NCI-H774 (cell line): Measurements from ENCODE around the gene SERPINB1.
"Not testable (repeated sequence)": the region's sequence is repeated elsewhere in the genome, so short reads cannot be mapped to it uniquely, and the experiment has no call there.

ENCODE experiments used
- DNase-seq: peaks from one replicate; lab custom pipeline; 2025; lab: John Stamatoyannopoulos, UW

The SERPINB1 gene

DNA sequence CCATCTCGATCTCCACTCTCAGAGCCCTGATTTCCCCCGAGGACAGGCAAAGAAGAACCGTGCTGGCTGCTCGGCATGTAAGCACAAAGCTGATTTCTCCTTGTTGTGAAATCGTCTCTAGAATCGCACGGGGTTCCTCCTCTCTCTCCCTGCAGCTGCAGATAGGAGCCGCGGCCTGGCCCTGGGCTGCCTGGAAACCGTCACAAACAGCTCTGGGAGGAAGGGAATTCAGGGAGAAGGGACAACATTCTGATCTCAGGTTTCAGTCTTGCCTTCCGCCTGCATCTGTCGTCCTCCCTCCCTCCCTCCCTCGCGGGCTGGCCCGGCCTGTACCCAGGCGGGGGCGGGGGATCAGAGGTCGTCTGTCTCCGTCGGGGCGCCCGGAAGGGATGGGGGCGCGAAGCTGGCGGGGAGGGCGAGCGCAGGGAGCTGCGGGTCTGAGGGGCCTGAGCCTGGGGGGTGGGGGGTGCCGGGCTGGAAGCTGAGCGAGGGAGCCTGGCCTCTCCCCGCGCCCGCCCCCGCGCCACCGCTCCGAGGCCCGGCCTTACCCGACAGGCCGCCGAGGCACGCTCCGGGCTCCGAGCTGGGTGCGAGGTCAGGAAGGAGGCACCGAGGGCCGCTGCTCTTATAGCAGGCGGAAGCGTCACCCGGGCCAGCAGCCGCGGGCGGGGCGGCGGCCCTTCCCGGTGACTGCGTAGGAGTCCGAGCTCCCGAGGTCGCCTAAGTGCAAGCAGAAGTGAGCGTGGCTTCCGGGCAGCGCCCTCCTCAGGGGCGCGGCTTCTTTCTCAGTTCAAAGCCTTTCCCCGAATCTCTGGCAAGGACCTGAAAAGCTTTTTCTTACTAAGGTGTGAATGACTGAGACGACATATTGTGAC, at the start of gene SERPINB1:
Gene SERPINB1, minus strand, starts transcription at position 600 of the 875 bp plus-strand sequence. CDS start 1,277 bp downstream, outside the sequence.
- DNase-seq, result peak; percentile 73

DNA sequence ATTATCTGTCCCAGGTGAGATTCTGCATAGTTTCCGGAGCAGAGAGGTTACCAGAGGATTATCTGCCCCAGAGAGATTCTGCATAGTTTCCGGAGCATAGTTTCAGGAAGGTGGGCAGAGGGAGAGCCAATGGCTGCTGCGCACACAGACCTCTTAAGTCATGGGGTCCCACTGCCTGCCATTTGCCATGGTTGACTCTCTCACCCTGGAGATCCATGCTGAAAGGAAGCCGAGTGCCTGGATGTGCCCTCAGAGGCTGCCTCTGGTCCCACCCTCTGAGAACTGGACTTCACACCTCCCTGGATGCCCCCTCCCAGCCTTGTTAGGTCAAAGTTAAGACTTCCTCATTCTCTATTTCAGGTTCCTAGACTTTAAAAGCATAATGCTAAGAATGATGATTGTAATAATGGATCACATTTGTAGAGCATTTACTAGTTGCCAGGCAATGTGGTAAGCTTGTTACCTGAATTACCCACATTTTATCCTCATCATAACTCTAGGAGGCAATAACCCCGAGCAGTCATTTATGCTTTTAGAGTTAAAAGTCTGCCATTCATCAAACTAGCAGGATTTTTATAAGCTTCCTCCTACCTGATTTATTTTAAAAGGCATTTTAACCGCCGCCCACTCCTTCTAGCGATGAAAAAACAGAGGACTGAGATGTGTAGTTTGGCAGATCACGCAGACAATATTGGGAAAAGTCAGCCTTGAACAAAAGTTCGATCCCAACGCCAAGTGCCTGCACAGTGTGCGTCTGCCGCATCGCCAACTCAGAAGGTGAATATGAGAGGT, 49.5 kb upstream of the SERPINB1 start:
- DNase-seq, result no peak

DNA sequence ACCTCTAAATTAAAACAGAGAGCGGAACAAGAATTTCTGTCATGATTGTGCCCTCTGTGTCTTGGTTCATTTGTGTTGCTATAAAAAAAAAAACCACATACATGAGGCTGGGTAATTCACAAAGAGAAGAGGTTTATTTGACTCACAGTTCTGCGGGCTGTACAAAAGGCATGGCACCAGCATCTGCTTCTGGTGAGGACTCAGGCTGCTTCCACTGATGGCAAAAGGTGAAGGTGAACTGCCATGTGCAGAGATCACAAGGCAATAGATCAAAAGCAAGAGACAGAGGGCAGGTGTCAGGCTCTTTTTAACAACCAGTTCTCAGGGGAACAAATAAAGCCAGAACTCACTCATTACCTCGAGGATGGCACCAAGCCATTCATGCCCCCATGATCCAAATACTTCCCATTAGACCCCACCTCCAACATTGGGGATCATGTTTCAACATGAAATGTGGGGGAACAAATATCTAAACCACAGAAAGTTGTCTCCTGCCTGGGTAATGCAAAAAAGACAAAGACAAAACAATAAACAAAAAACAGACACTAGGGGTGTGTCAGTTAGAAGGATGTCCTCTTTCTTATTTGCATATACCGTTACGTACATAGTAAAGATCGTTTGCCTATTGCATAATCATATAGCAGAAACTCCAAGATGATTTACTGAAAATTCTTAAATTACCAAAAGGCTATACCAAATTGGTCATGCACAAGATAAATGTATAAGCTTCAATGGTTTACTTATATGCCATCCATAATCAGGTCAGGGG, 44.5 kb upstream of the SERPINB1 start:
- DNase-seq, result no peak

DNA sequence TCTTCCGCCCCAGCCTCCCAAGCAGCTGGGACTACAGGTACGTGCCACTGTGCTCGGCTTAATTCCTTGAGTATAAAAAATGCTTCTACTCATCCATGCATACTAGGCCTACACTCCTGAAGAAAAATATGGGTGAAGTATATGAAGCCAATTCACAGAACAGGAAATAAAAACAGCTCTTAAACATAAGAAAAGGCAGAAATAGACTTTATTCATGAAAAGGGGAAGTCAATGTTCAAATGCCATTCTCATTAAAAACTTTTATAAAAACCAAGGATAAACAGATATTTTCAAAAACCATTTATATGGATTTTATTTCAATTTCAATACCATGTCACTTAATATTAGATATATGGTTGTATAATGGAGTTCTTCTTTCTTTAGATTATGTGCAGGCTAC, 43.1 kb upstream of the SERPINB1 start:
- DNase-seq, result no peak

DNA sequence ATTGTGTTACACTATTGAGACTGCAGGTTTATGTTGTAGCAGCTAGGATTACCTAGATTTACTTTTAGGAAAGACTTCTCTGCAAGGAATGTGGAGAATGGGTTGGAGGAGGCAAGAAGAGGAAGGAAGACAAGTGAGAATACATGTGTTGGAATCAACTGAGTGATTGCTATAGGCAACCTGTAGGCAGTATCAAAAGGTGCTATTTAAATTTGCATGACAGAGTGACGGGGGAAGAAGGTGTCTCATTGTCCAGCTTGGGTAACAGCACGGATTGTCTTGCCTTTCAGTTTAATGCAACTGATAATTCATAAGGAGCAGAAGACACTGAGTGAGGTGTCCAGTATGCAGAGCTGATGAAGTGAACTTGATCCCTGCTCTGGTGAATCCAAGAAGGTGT, 42.0 kb upstream of the SERPINB1 start:
- DNase-seq, result no peak

DNA sequence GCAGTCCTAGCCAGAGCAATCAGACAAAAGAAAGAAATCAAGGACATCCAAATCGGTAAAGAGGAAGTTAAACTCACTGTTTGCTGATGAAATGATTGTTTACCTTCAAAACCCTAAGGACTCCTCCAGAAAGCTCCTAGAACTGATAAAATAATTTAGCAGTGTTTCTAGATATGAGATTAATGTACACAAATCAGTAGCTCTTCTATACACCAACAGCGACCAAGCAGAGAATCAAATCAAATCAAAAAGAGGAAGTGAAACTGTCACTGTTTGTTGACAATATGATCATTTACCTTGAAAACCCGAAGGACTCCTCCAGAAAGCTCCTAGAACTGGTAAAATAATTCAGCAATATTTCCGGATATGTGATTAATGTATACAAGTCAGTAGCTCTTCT, 39.8 kb upstream of the SERPINB1 start:
- no peak for DNase-seq

DNA sequence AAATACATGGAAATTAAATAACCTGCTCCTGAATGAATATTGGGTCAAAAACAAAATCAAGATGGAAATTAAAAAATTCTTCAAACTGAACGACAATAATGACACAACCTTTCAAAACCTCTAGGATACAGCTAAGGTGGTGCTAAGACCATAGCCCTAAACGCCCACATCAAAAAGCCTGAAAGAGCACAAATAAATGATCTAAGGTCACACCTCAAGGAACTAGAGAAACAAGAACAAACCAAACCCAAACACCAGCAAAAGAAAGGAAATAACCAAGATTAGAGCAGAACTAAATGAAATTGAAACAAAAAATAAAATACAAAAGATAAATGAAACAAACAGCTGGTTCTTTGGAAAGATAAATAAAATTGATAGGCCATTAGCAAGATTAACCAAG, 38.5 kb upstream of the SERPINB1 start:
- DNase-seq, result not testable (repeated sequence)

DNA sequence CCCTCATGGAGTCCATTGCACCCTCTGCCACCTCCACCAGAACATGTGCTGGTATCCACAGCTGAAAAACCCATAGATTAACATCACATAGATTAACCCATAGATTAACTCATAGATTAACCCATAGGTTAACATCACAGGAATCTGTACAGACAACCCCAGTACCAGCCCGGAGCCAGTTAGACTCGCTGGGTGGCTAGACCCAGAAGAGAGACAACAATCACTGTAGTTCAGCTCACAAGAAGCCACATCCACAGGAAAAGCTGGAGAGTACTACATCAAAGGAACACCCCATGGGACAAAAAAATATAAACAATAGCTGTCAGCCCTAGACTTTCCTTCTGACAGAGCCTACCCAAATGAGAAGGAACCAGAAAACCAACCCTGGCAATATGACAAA, 36.3 kb upstream of the SERPINB1 start:
- no peak for DNase-seq

DNA sequence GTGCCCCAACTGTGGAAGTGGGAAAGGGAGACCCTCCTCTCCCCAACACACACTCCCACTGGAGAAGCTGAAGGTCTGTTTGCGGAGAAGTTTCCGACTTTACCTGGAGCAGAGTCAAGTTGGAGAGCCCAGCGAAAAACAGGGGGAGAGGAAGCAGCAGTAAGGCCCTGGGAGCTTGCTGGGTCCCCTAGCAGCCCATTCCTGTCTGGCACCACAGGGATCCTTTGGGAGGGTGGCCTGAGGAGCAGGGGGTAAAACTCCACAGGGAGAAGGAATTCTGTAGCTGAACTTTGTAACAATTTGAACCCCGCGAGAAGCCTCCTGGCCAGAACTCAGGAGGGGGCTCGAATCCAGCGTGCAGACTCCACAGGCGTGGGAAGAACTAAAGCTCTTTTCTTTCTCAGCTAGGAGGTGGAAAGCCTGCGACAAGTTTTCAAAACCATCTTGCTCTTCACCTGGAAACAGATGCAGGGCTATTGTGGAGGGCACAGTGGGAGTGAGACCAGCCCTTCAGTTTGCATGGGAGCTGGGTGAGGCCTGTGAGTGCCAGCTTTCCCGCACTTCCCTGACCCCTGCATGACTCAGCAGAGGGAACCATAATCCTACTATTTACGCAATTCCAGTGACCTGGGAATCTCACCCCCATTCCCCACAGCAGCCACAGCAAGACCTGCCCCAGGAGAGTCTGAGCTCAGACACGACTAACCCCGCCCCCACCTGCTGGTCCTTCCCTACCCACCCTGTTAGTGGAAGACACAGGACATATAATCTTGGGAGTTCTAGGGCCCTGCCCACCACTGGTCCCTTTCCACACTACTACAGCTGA, 35.6 kb upstream of the SERPINB1 start:
- DNase-seq, result no peak

DNA sequence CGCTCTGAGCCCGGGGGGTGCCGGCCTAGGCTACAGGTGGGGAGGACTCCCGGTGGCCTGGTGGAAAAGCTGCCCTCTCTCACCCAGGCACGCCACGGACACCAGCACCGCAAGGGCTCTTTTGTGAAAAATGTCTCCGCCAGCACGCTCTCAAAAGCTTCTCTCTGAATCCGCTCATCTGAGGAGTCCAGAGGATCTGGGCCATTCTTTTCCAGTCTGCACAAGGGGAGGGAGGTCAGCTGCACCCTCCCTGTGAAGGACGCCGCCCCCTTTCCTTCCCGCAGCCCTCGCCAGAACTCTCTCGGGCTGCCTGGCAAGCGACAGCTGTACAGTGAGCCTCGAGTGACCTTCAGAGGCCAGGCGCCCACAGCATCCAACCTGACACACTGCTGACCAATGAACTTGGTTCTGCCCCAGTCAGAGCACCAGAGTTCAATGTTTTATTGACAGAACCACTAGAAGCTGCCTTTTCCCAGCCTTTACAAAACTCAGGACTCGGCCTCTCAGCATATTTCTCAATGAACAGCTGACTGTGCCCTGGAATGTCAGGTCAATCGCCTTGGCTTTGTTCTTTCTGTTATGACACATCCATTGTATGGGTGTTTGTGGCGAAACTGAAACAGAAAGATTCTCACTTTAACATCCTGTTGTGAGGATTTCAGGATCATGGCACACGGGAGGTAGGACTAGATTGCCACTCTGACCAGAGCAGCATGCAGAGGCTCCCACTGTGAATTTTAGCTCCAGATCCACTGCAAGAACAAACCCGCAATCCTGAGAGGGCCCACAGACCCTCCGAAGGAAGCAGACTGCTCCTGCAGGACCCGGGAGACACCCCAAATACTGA, 34.8 kb upstream of the SERPINB1 start:
- no peak for DNase-seq

DNA sequence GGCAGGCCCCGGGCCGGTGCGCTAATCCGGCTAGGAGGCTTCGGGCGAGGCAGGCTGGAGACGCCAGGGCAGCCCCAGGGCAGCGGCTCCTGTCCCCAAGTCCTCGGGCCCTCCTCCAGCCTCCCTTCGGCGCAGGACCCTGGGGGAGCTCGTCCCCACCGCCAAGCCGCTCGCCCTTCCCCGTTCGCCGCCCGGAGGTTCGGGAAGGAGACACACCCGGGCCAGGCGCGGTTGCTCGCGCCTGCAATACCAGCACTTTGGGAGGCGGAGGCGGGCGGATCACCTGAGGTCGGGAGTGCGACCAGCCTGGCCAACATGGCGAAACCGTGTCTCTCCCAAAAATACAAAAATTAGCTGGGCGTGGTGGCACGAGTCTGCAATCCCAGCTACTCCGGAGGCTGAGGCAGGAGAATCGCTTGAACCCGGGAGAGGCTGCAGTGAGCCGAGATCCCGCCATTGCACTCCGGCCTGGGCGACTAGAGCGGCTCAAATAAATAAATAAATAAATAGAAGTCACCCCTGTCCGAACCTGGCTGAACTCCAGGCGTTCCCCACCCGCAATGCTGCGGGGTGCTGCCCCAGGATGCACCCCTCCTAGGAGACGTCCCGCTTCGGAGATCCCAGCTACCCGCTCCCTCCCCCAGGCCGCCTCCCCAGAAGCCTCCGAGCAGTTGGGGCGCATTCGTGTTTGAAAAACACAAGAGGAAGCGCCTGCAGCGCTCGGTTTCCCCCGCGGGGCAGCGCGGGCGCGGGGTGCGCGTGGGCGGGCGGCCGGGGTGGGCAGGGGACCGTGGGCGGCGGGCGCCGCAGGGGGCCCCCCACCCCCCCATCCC, 33.9 kb upstream of the SERPINB1 start:
- peak; percentile 30 for DNase-seq

DNA sequence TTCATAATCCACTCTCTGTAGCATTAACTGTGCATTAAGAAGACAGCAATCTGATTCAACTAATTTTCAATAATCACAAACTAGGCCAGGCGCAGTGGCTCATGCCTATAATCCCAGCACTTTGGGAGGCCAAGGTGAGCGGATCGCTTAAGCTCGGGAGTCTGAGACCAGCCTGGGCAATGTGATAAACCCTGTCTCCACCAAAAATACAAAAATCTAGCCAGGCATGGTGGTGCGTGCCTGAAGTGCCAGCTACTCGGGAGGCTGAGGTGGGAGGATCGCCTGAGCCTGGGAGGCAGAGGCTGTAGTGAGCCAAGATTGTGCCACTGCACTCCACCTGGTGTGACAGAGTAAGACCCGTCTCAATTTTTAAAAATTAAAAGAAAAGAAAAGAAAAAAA, 32.0 kb upstream of the SERPINB1 start:
- no peak for DNase-seq

DNA sequence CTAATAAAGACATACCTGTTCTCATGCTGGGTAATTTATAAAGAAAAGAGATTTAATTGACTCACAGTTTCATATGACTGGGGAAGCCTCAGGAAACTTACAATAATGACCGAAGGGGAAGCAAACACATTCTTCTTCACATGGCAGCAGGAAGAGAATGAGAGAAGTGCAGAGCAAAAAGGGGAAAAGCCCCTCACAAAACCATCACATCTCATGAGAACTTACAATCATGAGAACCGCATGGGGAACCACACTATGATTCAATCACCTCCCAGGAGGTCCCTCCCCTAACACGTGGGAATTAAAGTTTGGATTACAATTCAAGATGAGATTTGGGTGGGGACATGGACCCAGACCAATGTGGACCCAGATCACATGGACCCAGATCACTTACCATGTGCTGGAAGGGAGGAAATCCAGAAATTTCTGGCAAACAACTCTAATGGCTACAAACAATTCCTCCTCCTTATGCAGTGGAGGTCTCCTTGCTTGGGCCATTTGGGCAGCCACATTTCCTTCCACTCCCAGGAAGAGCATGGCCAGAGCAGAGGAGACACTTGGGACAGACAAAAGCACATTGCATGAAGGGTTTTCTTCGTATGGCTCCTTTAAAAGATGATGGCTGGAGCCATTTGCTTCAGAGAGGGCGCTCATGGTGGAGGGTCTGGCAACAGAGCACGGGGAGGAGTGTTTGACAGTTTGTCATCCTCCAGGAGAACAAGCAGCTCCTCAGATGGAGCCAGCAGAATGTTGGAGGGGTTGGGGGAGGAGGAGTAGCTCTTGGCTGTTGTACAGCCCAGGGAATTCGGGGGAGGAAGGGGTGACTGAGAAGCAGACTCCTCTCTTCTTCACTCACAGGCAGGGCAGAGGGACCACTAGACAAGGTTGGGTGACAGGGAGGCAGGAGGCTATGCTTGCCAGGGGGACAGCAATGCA, 31.0 kb upstream of the SERPINB1 start:
- no peak for DNase-seq

DNA sequence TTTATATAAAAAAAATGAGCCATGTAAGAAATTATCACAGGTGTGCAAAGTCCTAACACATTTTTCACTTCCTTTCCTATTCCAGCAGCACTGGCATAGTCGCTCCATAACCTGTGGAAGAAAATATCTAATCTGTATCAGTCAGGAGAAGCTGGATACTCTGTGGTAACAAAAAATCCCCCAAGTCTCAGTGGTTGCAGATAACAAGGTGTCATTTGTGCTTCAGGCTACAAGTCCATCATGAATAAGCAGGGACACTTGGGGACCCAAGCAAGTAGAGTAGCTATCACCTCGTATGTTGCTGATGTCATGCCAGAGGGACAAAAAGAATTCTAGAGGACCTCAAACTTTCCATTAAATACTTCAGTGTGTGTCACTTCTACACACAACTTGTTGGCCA, 30.3 kb upstream of the SERPINB1 start:
- no peak for DNase-seq

DNA sequence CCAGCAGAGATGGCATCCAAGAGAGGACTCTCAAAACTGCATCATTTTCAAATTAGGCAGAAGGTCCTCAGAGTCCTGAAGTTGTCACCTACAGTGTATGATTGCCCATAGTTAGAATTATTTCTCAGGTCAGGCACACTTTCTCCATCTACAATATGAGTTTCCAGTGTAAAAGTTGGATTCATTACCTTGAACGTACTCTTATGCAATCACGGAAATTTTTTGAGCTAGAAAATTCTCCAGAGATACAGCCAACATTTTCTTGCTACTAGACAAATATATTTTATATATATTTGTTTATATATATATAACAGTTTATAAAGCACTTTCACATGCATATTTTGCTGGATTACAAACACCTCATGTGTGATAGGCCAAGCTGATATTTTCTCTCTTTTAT, 29.4 kb upstream of the SERPINB1 start:
- no peak for DNase-seq

DNA sequence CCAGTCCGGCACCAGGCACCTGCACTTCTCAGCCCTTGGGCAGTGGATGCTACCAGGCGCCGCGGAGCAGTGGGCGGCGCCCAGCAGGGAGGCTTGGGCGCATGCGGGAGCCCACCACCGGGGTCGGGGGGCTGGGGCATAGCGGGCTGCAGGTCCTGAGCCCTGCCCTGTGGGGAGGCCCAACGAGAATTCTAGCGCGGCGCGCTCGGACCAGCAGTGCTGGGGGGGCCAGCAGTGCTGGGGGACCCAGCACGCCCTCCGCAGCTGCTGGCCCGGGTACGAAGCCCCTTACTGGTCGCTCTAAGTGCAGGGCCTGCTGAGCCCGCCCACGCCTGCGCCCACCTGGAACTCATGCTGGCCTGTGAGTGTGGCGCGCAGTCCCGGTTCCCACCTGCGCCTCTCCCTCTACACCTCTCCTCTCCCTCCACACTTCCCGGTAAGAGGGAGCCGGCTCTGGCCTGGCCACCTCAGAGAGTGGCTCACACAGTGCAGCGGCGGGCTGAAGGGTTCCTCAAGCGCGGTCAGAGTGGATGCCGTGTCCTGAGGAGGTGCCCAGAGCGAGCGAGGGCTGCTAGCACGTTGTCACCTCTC, 28.5 kb upstream of the SERPINB1 start:
- DNase-seq, result no peak

DNA sequence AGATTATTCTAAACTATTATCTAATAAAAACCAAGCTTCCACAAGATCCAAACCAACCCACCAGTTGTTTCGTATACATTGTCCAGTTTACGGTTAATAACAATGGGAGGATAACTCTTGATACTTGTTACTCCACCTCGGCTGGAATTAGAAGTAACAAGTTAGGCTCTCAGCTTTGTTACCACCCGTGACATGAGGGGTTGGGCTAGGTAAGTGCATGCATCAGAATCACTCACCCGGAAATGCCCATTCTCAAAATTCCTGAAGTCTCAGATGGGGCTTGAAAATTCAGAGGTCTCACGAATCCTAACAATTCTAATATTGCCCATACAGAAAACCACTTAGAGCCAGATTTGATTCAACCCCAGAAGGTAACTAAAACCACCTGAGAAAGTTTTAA, 27.0 kb upstream of the SERPINB1 start:
- no peak for DNase-seq

DNA sequence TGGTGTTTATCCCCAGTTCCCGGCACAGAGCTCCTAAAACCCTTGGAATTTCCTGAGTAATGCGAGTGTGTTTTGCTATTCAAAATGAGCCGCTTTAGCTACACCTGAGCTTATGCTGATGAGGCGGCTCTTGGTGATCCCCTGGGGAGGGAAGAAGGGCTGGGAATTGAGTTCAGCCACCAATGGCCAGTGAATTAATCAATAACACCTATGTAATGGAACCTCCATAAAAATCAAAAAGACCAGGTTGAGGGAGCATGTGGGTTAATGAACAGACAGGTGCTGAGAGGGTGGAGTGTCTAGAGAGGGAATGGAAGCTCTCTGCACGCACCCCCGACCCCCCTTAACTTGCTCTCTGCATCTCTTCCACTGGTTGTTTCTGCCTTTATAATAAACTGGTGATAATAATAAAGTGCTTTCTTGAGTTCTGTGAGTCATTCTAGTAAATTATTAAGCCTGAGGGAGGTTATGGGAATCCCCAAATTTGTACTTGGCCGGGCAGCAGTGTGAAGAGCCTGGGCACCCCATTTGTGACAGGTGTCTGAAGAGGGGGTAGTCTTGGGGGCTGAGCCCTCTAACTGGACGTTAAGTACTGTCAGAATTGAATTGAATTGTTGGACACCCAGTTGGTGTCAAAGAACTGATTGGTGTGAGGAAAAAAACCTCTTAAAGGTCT, 24.6 kb upstream of the SERPINB1 start:
- DNase-seq, result no peak
